HG03354 (cell line): ENCODE results near the gene LRP1.

Source experiments
- ATAC-seq: cut with Tn5 transposase; IDR thresholded peaks from one replicate; pipeline ENCODE4 v1.9.1; 2021; ENCODE audit warnings: mild to moderate bottlenecking; ENCODE audit not compliant: unreplicated experiment, poor library complexity, severe bottlenecking

The LRP1 gene

DNA sequence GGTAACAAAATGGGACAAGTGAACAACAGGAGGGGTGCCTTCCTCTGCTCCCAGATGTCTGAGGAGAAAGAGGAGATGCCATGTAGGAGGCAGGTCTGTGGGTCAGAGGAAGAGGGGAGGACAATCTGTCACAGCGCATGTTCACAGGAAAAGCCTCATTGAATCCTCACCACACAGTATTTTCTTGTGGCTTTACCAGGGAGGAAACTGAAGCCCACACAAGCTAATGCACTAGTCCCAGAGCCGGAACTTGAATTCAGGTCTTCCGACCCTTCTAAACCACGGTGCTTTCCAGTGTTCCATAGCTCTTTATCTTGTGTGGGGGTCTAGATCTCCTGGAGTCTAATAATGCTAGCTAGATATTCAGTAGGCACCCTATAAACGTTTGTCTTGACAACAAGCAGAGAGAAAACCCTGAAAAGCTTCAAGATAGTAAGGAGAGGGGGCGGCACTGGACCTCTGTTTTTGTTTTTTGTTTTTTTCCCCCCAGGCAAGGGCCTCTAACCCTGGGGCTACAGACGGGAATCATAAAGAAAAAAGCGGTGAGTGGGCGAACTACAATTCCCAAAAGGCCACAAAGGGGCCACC, 100.9 kb downstream of the LRP1 start:
- ATAC-seq = peak; percentile 7

DNA sequence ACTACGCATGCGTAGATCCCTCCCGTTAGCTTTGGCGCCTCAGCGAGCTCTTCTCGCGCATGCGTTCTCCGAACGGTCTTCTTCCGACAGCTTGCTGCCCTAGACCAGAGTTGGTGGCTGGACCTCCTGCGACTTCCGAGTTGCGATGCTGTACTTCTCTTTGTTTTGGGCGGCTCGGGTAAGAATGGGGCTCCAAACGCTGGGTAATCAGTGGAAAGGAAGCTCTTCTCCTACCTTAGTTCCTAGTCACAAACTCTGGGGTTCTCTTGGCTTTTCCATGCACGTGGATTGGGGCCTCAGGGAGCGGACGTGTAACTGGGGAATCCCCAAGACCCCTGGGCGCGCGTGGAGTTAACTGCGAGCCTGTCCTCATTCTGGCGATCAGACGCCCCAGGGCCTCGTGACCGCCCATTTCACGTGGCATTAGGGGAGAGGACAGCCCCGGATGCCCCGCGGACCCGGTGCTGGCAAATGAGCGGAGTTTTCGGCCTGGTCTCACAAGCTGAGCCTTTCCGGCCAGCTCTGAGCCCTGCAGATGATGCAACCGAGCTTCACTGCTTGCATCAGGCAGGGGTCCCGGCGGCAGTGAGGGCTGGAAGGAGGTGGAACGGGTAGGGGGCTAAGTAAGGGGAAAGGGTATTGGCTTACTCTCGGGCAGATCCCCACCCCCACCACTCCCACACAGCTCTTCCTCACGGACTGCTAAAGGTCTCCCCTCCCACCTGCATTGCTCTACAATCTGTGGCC, 101.5 kb downstream of the LRP1 start, which contains the start of gene SHMT2:
Gene SHMT2, plus strand, starts transcription at position 78 of the 747 bp plus-strand sequence. Its CDS starts 68 bp downstream, at position 146.
- peak; percentile 63 for ATAC-seq

DNA sequence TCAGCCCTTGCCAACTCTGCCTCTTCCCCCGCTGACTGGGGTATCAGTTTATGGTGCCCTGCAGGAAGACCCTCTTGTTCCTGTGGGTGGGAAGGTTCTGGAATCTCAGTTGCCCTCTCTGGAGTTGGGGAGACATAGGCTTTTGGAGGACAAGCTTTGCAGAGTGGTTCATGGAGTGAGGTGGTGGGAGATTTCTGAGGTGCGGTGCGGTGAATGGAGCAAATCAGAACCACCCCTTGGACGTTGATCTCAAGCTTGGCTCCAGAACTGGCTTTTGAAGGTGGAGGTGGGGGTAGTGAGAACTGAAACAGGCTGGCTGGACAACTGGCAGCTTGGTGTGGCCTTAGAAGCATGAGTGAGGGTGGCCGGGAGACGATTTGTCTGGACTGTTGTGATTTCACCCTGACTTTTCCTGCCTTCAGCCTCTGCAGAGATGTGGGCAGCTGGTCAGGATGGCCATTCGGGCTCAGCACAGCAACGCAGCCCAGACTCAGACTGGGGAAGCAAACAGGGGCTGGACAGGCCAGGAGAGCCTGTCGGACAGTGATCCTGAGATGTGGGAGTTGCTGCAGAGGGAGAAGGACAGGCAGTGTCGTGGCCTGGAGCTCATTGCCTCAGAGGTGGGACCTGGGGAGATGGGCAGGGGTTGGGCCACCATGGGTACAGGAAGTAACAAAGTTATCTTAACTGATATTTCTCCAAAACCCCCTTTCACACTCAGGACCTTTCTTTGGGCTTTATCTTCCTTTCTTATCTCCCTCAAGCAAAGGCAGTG, 102.3 kb downstream of the LRP1 start:
- ATAC-seq = no peak

DNA sequence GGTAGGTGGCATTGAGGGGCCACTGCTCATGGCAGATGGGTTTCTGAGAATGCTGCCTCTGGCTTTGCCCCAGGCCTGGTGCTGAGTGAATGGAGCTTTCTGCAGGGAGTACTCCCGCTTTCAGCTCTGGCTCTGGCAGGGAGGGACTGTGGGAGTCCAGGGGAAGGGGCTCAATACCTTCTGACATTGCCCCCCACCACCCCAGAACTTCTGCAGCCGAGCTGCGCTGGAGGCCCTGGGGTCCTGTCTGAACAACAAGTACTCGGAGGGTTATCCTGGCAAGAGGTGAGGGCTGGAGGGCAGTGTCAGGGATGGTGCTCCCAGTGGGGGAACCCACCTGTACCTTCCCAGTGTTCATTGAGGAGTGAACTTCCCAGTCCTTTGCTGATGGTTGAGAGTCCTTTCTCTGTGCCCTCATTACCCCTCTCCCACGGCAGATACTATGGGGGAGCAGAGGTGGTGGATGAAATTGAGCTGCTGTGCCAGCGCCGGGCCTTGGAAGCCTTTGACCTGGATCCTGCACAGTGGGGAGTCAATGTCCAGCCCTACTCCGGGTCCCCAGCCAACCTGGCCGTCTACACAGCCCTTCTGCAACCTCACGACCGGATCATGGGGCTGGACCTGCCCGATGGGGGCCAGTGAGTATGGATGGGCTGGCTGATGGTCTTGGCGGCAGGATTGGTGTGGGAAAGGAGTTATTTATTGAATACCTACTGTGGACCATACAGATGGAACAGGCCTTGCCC, 103.2 kb downstream of the LRP1 start:
- no peak for ATAC-seq

DNA sequence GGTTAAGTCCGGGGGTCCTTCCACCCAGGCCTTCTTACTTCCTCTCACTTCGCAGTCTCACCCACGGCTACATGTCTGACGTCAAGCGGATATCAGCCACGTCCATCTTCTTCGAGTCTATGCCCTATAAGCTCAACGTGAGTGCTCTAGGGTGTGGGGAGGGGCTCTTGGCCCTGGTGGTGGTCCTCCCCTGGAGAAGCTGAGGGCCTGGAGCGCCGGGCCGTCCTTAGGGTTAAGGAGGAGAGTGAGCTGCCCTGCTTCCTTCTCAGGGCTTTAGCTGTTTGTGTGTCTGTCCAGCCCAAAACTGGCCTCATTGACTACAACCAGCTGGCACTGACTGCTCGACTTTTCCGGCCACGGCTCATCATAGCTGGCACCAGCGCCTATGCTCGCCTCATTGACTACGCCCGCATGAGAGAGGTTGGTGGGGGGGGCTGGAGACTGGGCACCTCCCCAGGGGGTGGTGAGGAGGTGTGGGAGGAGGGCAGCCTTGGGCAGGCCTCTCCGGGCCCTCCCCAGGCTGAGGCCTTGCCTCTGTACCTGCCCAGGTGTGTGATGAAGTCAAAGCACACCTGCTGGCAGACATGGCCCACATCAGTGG, 104.0 kb downstream of the LRP1 start:
- ATAC-seq = no peak

DNA sequence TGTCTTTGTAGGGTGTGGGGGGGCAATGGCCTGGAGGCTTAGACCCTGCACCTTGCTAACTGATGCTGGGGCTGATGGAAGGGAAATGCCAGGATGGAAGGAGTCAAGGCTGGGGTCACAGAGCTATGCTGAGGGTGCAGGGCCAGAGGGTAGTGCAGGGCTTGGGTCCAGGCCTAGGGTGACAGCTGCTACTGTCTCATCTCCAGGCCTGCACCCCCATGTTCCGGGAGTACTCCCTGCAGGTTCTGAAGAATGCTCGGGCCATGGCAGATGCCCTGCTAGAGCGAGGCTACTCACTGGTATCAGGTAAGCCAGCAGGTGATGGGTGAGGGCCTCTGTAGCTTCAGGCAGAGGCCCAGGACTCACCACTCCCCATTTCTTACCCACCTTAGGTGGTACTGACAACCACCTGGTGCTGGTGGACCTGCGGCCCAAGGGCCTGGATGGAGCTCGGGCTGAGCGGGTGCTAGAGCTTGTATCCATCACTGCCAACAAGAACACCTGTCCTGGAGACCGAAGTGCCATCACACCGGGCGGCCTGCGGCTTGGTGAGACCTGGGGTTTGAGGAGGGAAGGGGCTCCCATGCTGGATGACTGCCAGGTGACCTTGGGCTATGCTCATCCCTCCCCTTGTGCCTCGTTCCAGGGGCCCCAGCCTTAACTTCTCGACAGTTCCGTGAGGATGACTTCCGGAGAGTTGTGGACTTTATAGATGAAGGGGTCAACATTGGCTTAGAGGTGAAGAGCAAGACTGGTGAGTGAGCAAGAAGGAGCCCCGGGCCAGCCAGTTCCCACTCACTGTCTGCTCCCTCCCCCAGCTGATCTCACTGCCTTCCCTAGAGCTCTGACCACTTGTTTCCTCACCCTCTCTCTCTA, 105.3 kb downstream of the LRP1 start:
- no peak for ATAC-seq

DNA sequence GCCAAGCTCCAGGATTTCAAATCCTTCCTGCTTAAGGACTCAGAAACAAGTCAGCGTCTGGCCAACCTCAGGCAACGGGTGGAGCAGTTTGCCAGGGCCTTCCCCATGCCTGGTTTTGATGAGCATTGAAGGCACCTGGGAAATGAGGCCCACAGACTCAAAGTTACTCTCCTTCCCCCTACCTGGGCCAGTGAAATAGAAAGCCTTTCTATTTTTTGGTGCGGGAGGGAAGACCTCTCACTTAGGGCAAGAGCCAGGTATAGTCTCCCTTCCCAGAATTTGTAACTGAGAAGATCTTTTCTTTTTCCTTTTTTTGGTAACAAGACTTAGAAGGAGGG, 105.9 kb downstream of the LRP1 start:
- ATAC-seq = no peak

DNA sequence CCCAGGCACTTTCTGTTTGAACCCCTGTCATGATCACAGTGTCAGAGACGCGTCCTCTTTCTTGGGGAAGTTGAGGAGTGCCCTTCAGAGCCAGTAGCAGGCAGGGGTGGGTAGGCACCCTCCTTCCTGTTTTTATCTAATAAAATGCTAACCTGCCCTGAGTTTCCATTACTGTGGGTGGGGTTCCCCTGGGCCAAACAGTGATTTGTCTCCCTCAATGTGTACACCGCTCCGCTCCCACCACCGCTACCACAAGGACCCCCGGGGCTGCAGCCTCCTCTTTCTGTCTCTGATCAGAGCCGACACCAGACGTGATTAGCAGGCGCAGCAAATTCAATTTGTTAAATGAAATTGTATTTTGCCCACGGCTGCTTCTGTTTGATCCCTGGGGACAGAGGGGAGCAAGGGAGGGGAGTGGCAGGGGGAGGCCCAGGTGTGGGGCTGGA, 106.3 kb downstream of the LRP1 start:
- ATAC-seq = no peak

DNA sequence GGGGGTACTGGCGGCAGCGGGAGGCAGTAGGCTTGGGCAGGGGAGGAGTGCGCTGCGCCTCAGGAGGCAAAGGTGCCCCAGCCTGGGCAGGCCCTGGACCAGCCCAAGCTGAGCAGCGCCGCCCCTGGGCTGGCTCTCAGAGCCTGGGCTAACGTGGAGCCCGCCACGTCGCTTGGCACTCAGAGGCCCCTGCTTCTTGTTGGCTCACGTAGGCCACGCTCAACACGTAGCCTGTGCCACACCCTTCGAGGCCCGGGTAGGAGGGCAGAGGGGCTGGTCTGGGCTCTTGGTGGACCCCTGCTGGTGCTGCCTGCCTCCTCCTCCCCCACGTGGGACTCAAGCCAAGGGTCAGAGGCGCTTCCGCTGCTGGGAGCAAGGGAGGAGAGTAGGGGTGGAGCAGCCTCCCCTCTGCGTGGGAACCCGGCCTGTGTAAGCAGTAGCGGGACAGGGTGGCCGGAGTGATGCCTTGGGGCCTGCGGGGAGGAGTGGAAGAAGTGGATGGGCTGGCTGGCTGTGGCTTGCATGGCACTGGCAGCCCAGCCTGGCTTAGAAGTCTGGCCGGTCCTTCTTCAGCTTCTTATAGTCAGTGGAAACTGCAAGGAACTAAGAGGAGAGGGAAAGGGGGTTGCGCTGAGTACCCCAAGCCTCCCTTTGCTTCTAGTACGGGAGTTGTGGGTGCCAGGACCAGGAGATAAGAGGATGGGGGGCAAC, 106.9 kb downstream of the LRP1 start:
- no peak for ATAC-seq

DNA sequence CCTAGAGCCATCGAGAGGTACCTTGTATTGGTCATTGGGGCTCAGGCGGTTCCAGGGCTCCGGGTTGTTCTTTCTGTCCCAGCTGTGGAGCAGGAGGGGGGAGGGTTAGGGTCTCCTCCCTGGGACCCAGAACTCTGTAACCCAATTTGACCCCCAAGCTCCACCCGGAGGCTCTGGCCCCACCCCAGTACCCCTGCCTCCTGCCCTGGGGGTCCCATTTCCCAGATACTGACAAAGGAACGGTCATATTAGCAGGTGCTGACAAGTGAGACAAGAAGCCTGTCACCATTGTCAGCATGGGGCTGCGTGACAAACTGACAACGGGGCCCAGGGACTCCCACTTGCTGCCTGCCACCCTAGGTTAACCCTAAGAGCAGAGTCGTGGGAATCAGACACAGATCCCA, 107.4 kb downstream of the LRP1 start:
- no peak for ATAC-seq

DNA sequence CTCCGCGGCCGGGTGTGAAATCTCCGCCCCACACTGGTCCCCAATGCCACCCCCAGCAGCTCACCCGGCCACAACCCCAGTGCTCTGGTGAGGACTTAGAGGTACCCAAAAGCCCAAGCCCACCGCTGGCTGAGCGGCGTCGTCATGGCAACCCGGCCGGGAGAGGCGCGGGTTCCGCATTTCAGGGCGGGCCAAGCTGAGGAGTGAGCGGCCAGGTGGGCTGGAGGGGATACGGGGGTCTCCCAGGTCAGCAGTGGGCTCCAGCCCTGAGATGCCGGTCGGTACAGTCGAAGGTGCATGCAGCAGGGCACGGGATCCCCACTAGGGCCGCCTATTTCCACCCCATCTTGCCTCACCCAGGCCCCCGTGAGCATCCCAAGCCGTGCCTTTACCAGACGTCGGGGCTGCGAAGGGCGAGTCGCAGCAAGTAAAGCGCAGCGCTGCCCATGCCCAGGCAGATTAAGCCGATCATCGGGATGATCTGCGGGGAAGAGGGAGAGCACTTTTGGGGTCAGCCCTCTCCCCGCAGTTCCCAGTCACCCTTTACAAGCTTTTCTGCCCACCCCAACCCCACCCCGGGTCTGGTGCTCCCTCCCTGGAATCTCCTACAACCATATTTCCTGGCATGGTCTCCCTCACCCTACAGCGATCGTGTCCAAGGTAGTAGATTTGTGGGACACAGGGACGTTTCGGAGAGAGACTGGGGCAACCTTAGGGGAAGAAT, 108.1 kb downstream of the LRP1 start:
- ATAC-seq = no peak

DNA sequence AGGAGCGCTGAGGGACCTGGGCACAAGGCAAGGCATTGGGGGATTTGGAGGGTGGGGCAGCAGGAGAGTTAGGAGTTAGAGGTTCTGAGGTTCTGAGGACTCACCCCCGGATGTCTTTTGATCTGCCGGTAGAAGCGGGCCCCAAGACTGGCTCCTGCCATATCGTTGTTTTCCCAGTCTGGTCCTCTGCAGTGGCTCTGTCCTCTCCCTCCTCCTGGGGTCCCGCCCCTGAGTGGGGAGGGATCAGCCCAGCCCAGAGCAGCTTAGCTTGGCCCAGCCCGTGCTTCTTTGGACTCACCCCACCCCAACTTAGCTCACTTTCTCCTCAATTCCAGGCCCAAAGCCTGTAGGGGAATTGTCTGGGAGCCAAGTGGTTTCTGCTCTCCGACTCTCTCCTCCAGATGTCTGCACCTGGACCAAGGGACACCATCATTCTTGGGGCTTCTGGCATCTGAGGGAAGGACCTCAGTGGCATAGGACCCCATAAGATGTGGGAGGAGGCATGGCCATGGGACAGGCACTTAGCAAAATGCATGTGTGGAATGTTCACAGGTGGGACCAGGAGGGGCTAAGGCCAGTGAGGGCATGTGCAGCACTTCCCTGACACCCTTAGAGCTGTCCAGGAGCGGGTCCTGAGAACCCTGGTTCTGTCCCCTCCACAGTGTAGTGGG, 108.8 kb downstream of the LRP1 start:
- no peak for ATAC-seq

DNA sequence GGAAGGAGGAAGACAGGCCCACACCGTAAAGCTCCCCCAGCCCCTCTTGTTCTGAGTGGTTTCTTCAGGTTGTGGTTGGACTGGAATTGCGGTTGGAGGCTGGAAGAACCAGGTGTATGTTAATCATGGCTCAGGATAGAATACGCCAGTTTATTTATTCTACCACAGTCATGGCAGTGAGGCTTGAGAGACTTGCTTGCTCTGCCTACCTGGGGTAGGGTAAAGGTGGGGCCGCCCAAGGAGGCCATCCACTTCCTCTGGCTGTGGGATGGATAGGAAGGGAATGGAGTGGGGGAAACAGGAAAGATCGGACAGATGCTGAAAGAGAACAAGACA, 109.3 kb downstream of the LRP1 start:
- ATAC-seq = no peak

DNA sequence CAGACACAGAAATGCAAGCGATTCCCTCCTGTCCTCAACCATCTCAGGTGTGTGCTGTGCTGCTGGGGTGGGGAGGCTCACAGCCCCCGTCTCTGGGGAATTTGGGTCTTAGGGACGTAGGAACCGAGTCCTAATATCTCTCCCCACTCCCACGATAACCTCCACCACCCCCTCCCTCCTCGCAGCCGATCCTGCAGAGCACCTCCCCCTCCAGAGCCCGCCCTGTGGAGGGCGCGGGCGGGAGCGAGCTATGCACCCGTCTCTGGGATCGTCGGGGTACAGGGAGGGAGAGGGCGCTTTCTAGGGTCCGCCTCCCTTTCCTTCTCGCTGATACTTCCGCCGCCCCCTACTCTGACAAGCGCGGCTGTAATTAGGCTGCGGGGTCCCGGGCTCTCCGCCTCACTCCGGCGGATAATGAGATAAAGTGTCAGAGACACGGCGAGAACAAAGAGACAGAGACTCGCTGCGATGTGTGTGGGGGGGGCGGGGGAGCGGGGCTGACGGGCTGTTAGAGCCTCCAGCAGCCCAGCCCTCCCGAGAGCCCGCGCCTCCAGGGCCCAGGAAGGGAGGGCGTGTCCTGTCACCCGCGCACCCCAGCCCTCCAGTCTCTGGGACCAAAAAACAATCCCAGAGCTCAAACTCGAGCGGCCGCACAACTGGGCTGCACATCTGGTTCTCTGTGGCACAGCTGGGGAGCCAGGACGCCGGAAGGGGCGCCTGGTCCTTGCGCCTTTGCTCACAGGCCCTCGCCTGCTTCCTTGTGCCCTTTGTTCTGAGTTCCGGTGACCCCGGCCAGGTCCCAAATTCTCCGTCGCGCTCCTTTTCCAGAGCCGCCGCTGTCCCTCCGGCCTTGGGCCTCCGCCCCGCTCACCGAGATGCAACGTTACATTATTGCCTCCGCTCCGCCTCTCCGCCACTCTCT, 109.9 kb downstream of the LRP1 start:
- no peak for ATAC-seq

DNA sequence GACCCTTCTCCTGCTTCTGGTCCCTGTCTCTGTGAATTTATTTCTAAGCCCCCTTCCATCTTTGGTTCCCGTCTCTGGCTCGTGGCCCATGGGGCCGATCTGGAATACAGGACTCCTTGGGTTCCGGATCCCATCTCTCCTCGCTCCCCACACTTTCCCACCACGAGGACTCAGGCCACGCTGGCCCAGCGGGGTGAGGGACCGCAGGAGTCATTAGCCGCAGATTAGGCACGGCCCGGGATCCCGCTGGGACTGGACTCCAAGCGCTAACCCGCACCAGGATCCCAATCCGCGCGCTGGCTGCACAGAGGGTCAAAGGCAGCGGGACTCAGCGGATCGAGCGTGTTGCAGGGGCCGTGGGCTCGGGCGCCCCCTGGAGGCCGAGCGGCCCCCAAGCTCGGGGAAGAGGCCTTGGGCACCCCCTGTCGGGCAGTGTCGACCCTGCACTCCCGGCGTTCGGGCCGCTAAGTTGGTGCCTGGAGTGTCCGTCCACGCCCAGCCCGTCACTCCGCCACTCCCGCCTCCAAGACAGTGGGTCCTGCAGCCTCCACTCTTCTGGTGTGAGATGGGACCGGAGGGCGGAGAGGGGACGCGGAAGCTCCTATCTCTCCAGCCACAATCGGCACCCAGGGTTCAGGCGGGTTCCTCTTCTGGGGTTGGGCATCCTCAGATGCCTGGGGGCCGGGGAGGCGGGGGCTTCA, 110.7 kb downstream of the LRP1 start:
- peak; percentile 58 for ATAC-seq

DNA sequence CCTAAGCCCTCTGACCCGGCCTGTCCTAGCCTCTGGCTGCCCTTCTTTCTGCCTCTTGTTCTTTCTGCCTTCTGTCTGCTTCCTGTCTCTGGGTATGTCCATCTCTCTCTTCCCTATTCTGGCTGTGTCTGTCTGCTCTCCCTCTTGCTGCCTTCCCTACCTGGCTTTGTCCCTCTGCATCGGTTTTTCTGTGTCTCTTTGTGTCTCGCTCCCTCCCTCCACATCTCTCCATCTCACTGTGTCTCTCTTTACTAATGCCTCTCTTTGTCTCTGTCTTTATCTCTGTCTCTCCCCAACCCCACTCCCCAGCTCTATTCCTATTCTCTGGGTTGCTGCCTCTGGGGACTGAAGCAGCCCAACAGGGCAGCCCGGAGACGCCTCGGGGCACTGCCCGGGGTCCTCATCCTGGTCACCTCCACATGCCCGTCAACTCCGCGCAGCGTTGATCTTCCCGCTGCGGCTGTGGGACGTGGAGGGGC, 111.3 kb downstream of the LRP1 start:
- ATAC-seq = no peak
